Measurements from ENCODE around the gene NACC1.

NACC1 gene

GRCh38 chr19:13154911-13155471 lies 36.9 kb downstream of the NACC1 start:
- 0 to 1% methylated on average over 24 of the region's 24 CpGs for WGBS, 2 experiments

DNA sequence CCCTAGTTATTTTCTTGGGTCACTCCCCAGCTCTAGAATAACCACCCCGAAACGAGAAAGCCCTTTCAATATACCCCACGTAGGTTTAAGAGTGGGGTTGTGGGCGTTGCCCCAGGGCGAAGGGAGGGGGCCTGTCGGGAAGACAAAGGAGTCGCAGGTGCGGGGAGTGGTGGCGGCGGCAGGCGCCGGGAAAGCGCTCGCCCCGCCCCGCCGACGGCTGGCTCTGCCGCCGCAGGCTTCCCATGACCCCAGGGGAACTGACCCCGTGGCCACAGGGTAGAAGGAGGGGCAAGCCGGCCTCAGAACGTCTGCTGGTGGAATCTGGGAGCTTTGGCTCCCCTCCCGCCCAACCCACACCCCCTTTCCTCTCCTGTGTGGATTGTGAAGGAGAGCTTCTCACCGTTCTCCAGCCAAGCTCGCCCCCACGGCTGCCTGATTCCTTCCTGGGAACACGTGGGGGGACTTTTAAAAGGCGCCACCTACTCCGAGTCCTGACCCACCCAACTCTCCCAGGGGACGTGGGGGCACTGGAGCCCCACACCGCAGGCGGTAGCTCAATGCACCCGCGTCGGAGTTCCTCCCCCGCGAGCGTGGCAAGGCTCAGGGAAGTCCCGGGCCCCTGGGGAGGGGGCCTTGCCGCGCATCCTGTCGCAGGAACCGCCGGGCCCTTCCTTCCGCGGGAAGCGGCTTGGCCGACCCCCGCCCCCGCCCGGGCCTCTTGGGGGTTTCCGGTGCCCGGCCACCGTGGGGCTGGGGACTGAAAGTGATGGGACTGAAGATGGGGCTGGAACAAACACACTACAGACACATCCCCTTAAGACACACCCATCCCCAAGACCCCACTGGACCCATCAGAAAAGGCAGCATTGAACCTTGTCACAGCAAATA lies 37.7 kb downstream of the NACC1 start:
- Histone ChIP-seq H3K4me1 (ENCODE audit: control insufficient read depth, insufficient read depth, low read length) (peaks cover 6% of the 10 kb centered on the region), H3K27me3 (ENCODE audit: control insufficient read depth, insufficient read depth, low read length, poor library complexity, severe bottlenecking) (no peaks in the 10 kb centered on the region), H3K9me3 (ENCODE audit: control insufficient read depth, low read length) (no peaks in the 10 kb centered on the region), H3K36me3 (ENCODE audit: control insufficient read depth, insufficient read depth, low read length) (no peaks in the 10 kb centered on the region), H3K27ac (ENCODE audit: insufficient read depth, low read depth, low read length, poor library complexity, severe bottlenecking) (peak overlapping the region; percentile 86), H3K4me3 (ENCODE audit: insufficient read depth, low read depth, low read length) (peak overlapping the region; percentile 84)
- WGBS, 2 experiments = 3% methylated on average over 54 to 55 of the region's 55 CpGs

More at GRCh38 chr19:13154911-13155471, 36.9 kb downstream of the NACC1 start:
- Histone ChIP-seq H3K27me3 (ENCODE audit: control insufficient read depth, insufficient read depth, low read length, poor library complexity, severe bottlenecking) (no peaks in the 10 kb centered on the region), H3K36me3 (ENCODE audit: control insufficient read depth, insufficient read depth, low read length) (no peaks in the 10 kb centered on the region), H3K4me1 (ENCODE audit: control insufficient read depth, insufficient read depth, low read length) (peaks cover 6% of the 10 kb centered on the region), H3K4me3 (ENCODE audit: insufficient read depth, low read depth, low read length) (peak overlapping the region; percentile 84), H3K27ac (ENCODE audit: insufficient read depth, low read depth, low read length, poor library complexity, severe bottlenecking) (peak overlapping the region; percentile 86), H3K9me3 (ENCODE audit: control insufficient read depth, low read length) (no peaks in the 10 kb centered on the region)

- Histone ChIP-seq H3K27me3 (ENCODE audit: control insufficient read depth, insufficient read depth, low read length, poor library complexity, severe bottlenecking) (no peaks in the 10 kb centered on the region), H3K4me1 (ENCODE audit: control insufficient read depth, insufficient read depth, low read length) (peaks cover 17% of the 10 kb centered on the region), H3K36me3 (ENCODE audit: control insufficient read depth, insufficient read depth, low read length) (no peaks in the 10 kb centered on the region), H3K27ac (ENCODE audit: insufficient read depth, low read depth, low read length, poor library complexity, severe bottlenecking) (no peak overlapping the region), H3K9me3 (ENCODE audit: control insufficient read depth, low read length) (no peaks in the 10 kb centered on the region), H3K4me3 (ENCODE audit: insufficient read depth, low read depth, low read length) (no peak overlapping the region)
- 91 to 94% methylated on average over 2 to 3 of the region's 3 CpGs for WGBS, 2 experiments
Measured at GRCh38 chr19:13159713-13160112, 41.6 kb downstream of the NACC1 start.

DNA sequence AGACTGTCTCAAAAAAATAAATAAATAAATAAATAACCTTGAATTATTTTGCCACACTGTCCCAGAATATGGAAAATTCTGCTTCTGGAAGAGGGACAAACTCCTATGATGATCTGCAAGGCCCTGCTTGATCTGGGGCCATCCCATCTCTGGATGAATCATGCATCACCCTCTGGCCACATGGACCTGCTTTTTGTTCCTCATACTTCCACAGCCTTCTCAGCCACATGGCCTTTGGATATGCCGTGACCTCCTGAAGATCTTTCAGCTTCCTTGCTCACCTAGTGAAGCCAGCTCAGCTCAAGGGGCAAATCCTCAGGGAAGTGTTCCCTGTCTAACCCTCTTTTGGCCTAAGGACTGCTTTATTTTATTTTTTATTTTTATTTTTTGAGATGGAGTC lies 42.5 kb downstream of the NACC1 start:
- Histone ChIP-seq H3K27ac (ENCODE audit: insufficient read depth, low read depth, low read length, poor library complexity, severe bottlenecking) (no peak overlapping the region), H3K9me3 (ENCODE audit: control insufficient read depth, low read length) (no peaks in the 10 kb centered on the region), H3K36me3 (ENCODE audit: control insufficient read depth, insufficient read depth, low read length) (no peaks in the 10 kb centered on the region), H3K4me1 (ENCODE audit: control insufficient read depth, insufficient read depth, low read length) (peaks cover 15% of the 10 kb centered on the region), H3K4me3 (ENCODE audit: insufficient read depth, low read depth, low read length) (no peak overlapping the region), H3K27me3 (ENCODE audit: control insufficient read depth, insufficient read depth, low read length, poor library complexity, severe bottlenecking) (no peaks in the 10 kb centered on the region)
- WGBS, 2 experiments = 91 to 94% methylated on average over 1 of the region's 1 CpG

DNA sequence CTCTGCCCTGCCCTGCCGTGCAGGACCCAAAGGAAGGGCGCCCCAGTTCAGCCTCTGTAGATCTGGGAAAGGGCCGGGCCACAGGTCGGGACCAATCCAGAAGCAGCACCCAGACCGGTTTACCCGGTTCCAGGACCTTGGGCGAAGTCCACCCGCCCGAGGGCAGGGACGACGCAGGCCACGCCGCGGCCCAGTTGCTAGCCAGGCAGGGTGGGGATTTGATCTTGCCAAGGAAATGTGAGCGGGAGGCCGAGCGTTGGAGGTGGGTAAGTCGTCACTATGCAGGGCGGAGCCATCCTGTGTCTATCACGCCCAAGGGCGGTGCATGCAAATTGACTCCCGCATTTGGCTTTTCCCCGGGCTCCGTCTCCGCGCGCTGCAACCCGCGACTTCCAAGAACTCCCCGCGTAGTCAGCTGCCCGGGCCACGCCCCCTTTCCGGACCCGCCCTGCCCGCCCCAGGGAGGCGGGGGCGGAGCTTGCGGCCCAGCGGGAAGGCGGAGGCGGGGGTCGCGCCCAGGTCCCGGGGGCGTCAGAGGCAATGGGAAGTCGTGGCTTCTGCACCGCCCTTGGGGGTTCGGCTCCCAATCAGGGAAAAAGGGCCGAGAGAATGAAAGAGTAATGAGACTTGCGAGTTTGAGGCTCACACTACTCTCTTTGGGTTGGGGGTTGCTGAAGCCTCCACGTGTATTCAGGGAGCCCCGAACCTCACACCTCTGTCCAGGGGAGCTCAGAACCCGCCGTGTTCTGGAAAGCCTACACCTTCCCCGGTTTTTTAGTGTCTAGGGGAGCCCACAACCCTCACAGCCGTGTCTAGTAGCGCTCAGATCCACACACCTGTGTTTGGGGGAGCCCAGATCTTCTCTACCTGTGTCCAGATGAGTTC lies 44.9 kb downstream of the NACC1 start:
- peaks cover 22% of the 10 kb centered on the region for H3K4me1 ChIP-seq (ENCODE audit: control insufficient read depth, insufficient read depth, low read length)
- H3K4me3 ChIP-seq (ENCODE audit: insufficient read depth, low read depth, low read length) = peak overlapping the region; percentile 28
- peak overlapping the region; percentile 95 for H3K27ac ChIP-seq (ENCODE audit: insufficient read depth, low read depth, low read length, poor library complexity, severe bottlenecking)
- no peaks in the 10 kb centered on the region for H3K9me3 ChIP-seq (ENCODE audit: control insufficient read depth, low read length)
- H3K36me3 ChIP-seq (ENCODE audit: control insufficient read depth, insufficient read depth, low read length) = no peaks in the 10 kb centered on the region
- no peaks in the 10 kb centered on the region for H3K27me3 ChIP-seq (ENCODE audit: control insufficient read depth, insufficient read depth, low read length, poor library complexity, severe bottlenecking)
- WGBS, 2 experiments = 2 to 3% methylated on average over 58 of the region's 58 CpGs

- Histone ChIP-seq H3K4me1 (ENCODE audit: control insufficient read depth, insufficient read depth, low read length) (peaks cover 24% of the 10 kb centered on the region), H3K4me3 (ENCODE audit: insufficient read depth, low read depth, low read length) (peak overlapping the region; percentile 28), H3K9me3 (ENCODE audit: control insufficient read depth, low read length) (no peaks in the 10 kb centered on the region), H3K36me3 (ENCODE audit: control insufficient read depth, insufficient read depth, low read length) (no peaks in the 10 kb centered on the region), H3K27ac (ENCODE audit: insufficient read depth, low read depth, low read length, poor library complexity, severe bottlenecking) (peak overlapping the region; percentile 95), H3K27me3 (ENCODE audit: control insufficient read depth, insufficient read depth, low read length, poor library complexity, severe bottlenecking) (no peaks in the 10 kb centered on the region)
- 1% methylated on average over 20 of the region's 20 CpGs for WGBS, 2 experiments
Measured at GRCh38 chr19:13163609-13164342, 45.7 kb downstream of the NACC1 start.

DNA sequence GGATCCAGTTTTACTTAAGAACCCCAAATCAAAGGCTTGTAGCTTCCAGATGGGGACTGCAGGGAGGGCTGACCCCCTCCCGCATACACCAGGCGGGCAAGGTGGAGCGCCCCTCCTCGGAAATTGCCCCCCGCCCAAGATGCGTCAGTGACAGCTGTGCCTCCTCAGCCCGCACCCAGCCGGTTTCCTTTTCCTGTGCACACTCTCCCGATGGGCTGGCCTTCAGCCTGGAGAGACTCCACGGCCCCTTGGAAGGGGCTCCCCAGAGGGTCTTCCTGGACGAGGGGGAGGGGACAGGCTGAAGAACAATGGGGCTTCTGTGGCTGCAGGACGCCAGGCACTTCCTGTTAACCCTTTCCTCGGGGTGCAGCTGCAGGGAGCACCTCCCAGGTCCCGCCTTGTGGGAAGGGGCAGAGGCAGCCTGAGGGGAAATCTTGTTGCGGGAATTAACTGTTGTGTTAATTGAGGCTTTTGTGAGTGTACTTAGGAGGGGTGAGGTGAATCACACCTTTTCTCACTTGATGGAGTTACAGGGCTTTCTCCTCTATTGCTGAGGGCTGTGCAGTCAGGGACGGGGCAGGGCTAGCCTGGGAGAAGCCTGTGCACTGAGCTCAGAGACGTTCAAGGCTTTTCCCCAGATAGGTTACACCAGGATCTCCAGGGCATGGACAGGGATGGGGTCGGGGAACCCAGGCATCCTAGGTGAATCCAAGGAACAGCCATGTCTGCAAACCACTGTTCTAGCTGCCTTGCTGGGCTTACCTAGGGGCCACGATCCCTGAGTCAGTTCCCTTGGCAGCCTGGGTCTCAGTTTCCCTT lies 46.5 kb downstream of the NACC1 start:
- H3K27me3 ChIP-seq (ENCODE audit: control insufficient read depth, insufficient read depth, low read length, poor library complexity, severe bottlenecking) = no peaks in the 10 kb centered on the region
- H3K9me3 ChIP-seq (ENCODE audit: control insufficient read depth, low read length) = no peaks in the 10 kb centered on the region
- H3K4me3 ChIP-seq (ENCODE audit: insufficient read depth, low read depth, low read length) = peak overlapping the region; percentile 28
- H3K4me1 ChIP-seq (ENCODE audit: control insufficient read depth, insufficient read depth, low read length) = peaks cover 24% of the 10 kb centered on the region
- H3K36me3 ChIP-seq (ENCODE audit: control insufficient read depth, insufficient read depth, low read length) = no peaks in the 10 kb centered on the region
- 4 to 5% methylated on average over 19 of the region's 19 CpGs for WGBS, 2 experiments
- H3K27ac ChIP-seq (ENCODE audit: insufficient read depth, low read depth, low read length, poor library complexity, severe bottlenecking) = peak overlapping the region; percentile 95

GRCh38 chr19:13165162-13165997 lies 47.3 kb downstream of the NACC1 start:
- Histone ChIP-seq H3K27me3 (ENCODE audit: control insufficient read depth, insufficient read depth, low read length, poor library complexity, severe bottlenecking) (no peaks in the 10 kb centered on the region), H3K4me3 (ENCODE audit: insufficient read depth, low read depth, low read length) (no peak overlapping the region), H3K36me3 (ENCODE audit: control insufficient read depth, insufficient read depth, low read length) (no peaks in the 10 kb centered on the region), H3K27ac (ENCODE audit: insufficient read depth, low read depth, low read length, poor library complexity, severe bottlenecking) (peak overlapping the region; percentile 95), H3K9me3 (ENCODE audit: control insufficient read depth, low read length) (no peaks in the 10 kb centered on the region), H3K4me1 (ENCODE audit: control insufficient read depth, insufficient read depth, low read length) (peaks cover 24% of the 10 kb centered on the region)
- WGBS, 2 experiments = 67 to 69% methylated on average over 19 of the region's 19 CpGs
